ENCODE results near the gene ZNF568.

Gene ZNF568

GRCh38 chr19:37007587-37008220 is 91.6 kb downstream of the ZNF568 start:
- peak; percentile 4 to 11 for DNase-seq

DNA sequence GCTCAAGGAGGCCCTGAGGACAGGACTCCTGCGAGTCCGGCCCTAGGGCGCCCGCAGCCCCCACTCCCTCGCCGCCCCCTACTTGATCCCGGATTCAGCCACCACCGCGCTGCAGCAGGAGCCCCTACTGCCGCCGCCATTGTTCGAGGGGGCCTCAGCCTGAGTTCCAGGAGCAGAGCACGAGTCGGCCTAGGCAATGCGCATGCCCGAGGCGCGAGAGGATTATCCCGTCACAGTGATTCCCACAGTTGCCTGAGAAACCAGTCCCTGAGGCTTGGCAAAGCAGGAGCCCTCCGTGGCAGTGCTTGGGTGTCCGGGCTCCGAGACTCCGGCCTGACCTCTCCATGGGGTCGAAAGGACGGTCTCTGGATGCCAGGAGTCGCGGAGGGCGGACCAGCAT is 93.7 kb downstream of the ZNF568 start:
- no peak for DNase-seq

GRCh38 chr19:37012093-37012745 is 96.1 kb downstream of the ZNF568 start:
- no peak for DNase-seq

DNA sequence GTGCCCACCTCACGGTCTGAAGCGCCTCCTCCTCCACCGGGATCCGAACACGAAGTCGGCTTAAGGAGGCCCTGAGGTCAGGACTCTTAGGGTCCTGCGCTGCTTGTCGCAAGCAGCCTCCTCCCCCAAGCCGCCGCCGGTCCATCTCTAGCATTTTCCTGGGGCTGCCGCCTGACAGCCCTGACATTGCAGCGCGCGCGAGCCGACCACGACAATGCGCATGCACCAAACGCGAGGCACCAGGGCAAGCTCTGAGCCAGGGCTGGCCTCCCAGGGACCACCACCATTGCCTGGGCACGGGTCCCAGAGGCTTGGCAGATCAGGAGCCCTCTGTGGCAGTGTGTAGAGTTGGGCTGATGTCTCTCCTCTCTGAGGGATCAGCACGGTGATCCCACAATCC is 98.3 kb downstream of the ZNF568 start:
- no peak for DNase-seq

DNA sequence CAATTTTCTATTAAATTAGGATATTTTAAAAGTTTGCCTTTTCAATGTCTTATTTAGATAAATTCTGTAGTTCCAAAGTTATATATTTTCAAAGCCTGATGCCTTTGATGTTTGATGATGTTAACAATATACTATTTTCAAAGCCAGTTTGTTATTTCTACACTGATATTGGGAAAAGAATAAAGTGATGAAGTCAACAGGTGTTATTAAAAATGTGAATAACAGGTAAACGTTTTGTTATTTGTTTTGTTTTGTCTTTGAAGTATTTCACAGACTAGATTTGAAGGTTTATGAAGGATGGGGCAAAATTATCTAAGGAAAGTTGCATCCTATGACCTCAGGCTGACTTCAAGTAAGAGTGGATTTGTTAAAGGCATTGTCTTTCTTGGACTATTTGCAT is 129.0 kb downstream of the ZNF568 start:
- no peak for DNase-seq
